ENCODE measurements around the gene PROX1. TPM values are rescaled to one million over a fixed set of nuclear protein-coding genes. Genes with fewer than 3 reads are reported as not detected.
A peak's percentile ranks its signal among the peaks of the same experiment; 100 is the strongest.

Gene PROX1
- total and polyA plus RNA-seq, 9 of the 15 experiments (the other 6 are each of a cell fraction or from before 2014, with no cell fraction given): 0.14 to 0.22 TPM; not detected in 7

GRCh38 chr1:214067397-214067796 lies 79.6 kb downstream of the PROX1 start:
- ATAC-seq (no peak), FAIRE-seq (no peak), DNase-seq (ENCODE audit: extremely low read depth in 1 of 4, low spot score in 3 of 4) (no peak)
- TF ChIP-seq CC2D1A (IDR thresholded peaks at IDR 0.05): no peak
- no peak for TF ChIP-seq ZNF311 (CRISPR knock-in tag; IDR thresholded peaks at IDR 0.05)
- no peaks in the 10 kb centered on the region for H3K36me3 ChIP-seq (ENCODE audit: control insufficient read depth, insufficient read depth, low read length)
- no peaks in the 10 kb centered on the region for H3K79me2 ChIP-seq (ENCODE audit: control insufficient read depth, insufficient read depth, low read length)
- ChIA-PET POLR2A (interaction anchor here (1.0 kb wide), 1 partner anchor 53 kb away, joined by 3 read pairs; no protein-coding TSS in a partner anchor), CTCF (ENCODE audit: low intra/inter-chr PET ratio) (no interaction called here)
- no peak overlapping the region for H2AFZ ChIP-seq (ENCODE audit: low read depth, low read length)
- H3K4me1 ChIP-seq (replicated peaks in 1 of 2; ENCODE audit: control insufficient read depth in 2 of 2, insufficient read depth in 2 of 2, low read length in 2 of 2): no peaks in the 10 kb centered on the region
- H3K9ac ChIP-seq (ENCODE audit: insufficient read depth in 1 of 2, low read depth in 2 of 2, low read length in 2 of 2): no peak overlapping the region
- no peaks in the 10 kb centered on the region; the same call in 1 of the 2 replicates for H4K20me1 ChIP-seq (replicated peaks; ENCODE audit: control insufficient read depth, insufficient read depth, low read length)
- peaks cover 5 to 7% of the 10 kb centered on the region in 2 experiments; a peak in 3 of 5 replicates for H3K27me3 ChIP-seq (ENCODE audit: control insufficient read depth in 2 of 2, insufficient read depth in 2 of 2, low read length in 2 of 2)
- H3K27ac ChIP-seq (ENCODE audit: extremely low read depth, low read depth, low read length): no peak overlapping the region
- under 1% methylated on average over 7 of the region's 7 CpGs for WGBS (ENCODE audit: insufficient coverage, low coverage, missing lambda C conversion rate)
- BruUV-seq (replicated peaks): no TSS peak
- intact Hi-C loops (cut with micrococcal nuclease): no loop called here
- H3K9me1 ChIP-seq (ENCODE audit: control insufficient read depth, insufficient read depth, low read length): no peaks in the 10 kb centered on the region
- H3K4me3 ChIP-seq: no peak overlapping the region
- no peaks in the 10 kb centered on the region for H3K9me3 ChIP-seq (replicated peaks; ENCODE audit: control insufficient read depth, insufficient read depth, low read depth, low read length)
- no peak overlapping the region for H3K4me2 ChIP-seq (ENCODE audit: insufficient read depth, low read length)
- in situ Hi-C loops (cut with MboI): no loop called here

- FAIRE-seq (no peak), DNase-seq (ENCODE audit: extremely low read depth in 1 of 4, low spot score in 3 of 4) (no peak), ATAC-seq (no peak)
- Histone ChIP-seq H3K79me2 (ENCODE audit: control insufficient read depth, insufficient read depth, low read length) (no peaks in the 10 kb centered on the region), H3K27me3 (ENCODE audit: control insufficient read depth in 2 of 2, insufficient read depth in 2 of 2, low read length in 2 of 2) (peaks cover 5 to 7% of the 10 kb centered on the region in 2 experiments; a peak in 3 of 5 replicates), H3K4me1 (replicated peaks in 1 of 2; ENCODE audit: control insufficient read depth in 2 of 2, insufficient read depth in 2 of 2, low read length in 2 of 2) (no peaks in the 10 kb centered on the region), H3K4me2 (ENCODE audit: insufficient read depth, low read length) (no peak overlapping the region), H3K9me3 (replicated peaks; ENCODE audit: control insufficient read depth, insufficient read depth, low read depth, low read length) (no peaks in the 10 kb centered on the region), H2AFZ (ENCODE audit: low read depth, low read length) (no peak overlapping the region), H3K4me3 (no peak overlapping the region), H3K36me3 (ENCODE audit: control insufficient read depth, insufficient read depth, low read length) (no peaks in the 10 kb centered on the region), H3K27ac (ENCODE audit: extremely low read depth, low read depth, low read length) (no peak overlapping the region), H4K20me1 (replicated peaks; ENCODE audit: control insufficient read depth, insufficient read depth, low read length) (no peaks in the 10 kb centered on the region; the same call in 1 of the 2 replicates), H3K9ac (ENCODE audit: insufficient read depth in 1 of 2, low read depth in 2 of 2, low read length in 2 of 2) (no peak overlapping the region), H3K9me1 (ENCODE audit: control insufficient read depth, insufficient read depth, low read length) (no peaks in the 10 kb centered on the region)
- WGBS (ENCODE audit: insufficient coverage, low coverage, missing lambda C conversion rate): 0% methylated on average over 10 of the region's 11 CpGs
- CTCF ChIA-PET (ENCODE audit: low intra/inter-chr PET ratio): no interaction called here
- no TSS peak for BruUV-seq (replicated peaks)
- TF ChIP-seq ZNF830 (CRISPR knock-in tag; IDR thresholded peaks at IDR 0.05): no peak
- no peak for TF ChIP-seq ZBED1 (IDR thresholded peaks at IDR 0.05)
- no peak for TF ChIP-seq EHMT2 (IDR thresholded peaks at IDR 0.05)
- TF ChIP-seq XRCC3 (IDR thresholded peaks at IDR 0.05): no peak
- no peak for TF ChIP-seq ZSCAN29 (IDR thresholded peaks at IDR 0.05)
- TF ChIP-seq FOXK2 (conservative IDR thresholded peaks at IDR 0.05 in 1 of 2, IDR thresholded peaks at IDR 0.05 in 1 of 2; ENCODE audit: low read depth in 2 of 2): no peak
- TF ChIP-seq TFE3 (CRISPR knock-in tag; IDR thresholded peaks at IDR 0.05): peak; percentile 36; the same call in 1 of the 2 replicates
- TF ChIP-seq ZSCAN32 (CRISPR knock-in tag; IDR thresholded peaks at IDR 0.05): no peak
- TF ChIP-seq HNRNPK (IDR thresholded peaks at IDR 0.05; ENCODE audit: low read depth, low read length, poor library complexity, severe bottlenecking): no peak
- no peak for TF ChIP-seq SP1 (CRISPR knock-in tag; IDR thresholded peaks at IDR 0.05)
- no peak for TF ChIP-seq MCM2 (IDR thresholded peaks at IDR 0.05; ENCODE audit: low read depth)
- peak; percentile 53; the same call in 1 of the 2 replicates for TF ChIP-seq MCM3 (IDR thresholded peaks at IDR 0.05)
- no peak for TF ChIP-seq NCOA6 (IDR thresholded peaks at IDR 0.05)
- in situ Hi-C loops (cut with MboI) (no loop called here), intact Hi-C loops (cut with micrococcal nuclease) (no loop called here)
- POLR2A ChIA-PET: interaction anchor here (1.0 kb wide), 1 partner anchor 54 kb away, joined by 3 read pairs; no protein-coding TSS in a partner anchor
Measured at GRCh38 chr1:214067853-214068703, 80.3 kb downstream of the PROX1 start.

Data from K562 (cell line).